HepG2 (cell line): ENCODE data around the gene SNX27.

ENCODE experiments used
- ATF2 ChIP-seq: sonication (generic); formaldehyde crosslinking; IDR thresholded peaks from 2 replicates; pipeline ENCODE4 v1.4.0; 2020; ENCODE audit warnings: missing genetic modification reagents
- CTCF ChIP-seq: sonication (generic); formaldehyde crosslinking; IDR thresholded peaks from 2 replicates; pipeline ENCODE4 v1.5.0; 2020; ENCODE audit warnings: mild to moderate bottlenecking, missing genetic modification reagents, moderate library complexity
- HOXA7 ChIP-seq: sonication (generic); formaldehyde crosslinking; IDR thresholded peaks from 2 replicates; pipeline ENCODE4 v1.8.1; 2022; ENCODE audit warnings: mild to moderate bottlenecking, missing genetic modification reagents, moderate library complexity
- STAT5B ChIP-seq: sonication (generic); formaldehyde crosslinking; IDR thresholded peaks from 2 replicates; pipeline ENCODE4 v1.4.0; 2020; ENCODE audit warnings: missing genetic modification reagents
- ZBTB44 ChIP-seq: sonication (generic); formaldehyde crosslinking; IDR thresholded peaks from 2 replicates; pipeline ENCODE4 v1.4.0; 2020; ENCODE audit warnings: missing genetic modification reagents
- ZKSCAN5 ChIP-seq: sonication (generic); formaldehyde crosslinking; IDR thresholded peaks from 2 replicates; pipeline ENCODE4 v1.5.1; 2020; ENCODE audit warnings: mild to moderate bottlenecking, missing genetic modification reagents
- ZMYM4 ChIP-seq: sonication (generic); formaldehyde crosslinking; IDR thresholded peaks from 2 replicates; pipeline ENCODE4 v1.8.1; 2023; ENCODE audit warnings: mild to moderate bottlenecking, missing genetic modification reagents
- ZNF121 ChIP-seq: sonication (generic); formaldehyde crosslinking; IDR thresholded peaks from 2 replicates; pipeline ENCODE4 v1.5.0; 2020; ENCODE audit warnings: mild to moderate bottlenecking, missing genetic modification reagents
- ZNF652 ChIP-seq: IDR thresholded peaks from 2 replicates; pipeline ENCODE4 v1.6.1; 2016; ENCODE audit warnings: low read depth, borderline replicate concordance
- ZNF788 ChIP-seq: sonication (generic); formaldehyde crosslinking; IDR thresholded peaks from 2 replicates; pipeline ENCODE4 v1.5.0; 2020; ENCODE audit warnings: mild to moderate bottlenecking, missing genetic modification reagents, borderline replicate concordance
- TF ChIP-seq, protein P1 (sequence below): sonication (generic); formaldehyde crosslinking; IDR thresholded peaks from 2 replicates; pipeline ENCODE4 v1.4.0; 2020; ENCODE audit warnings: missing genetic modification reagents
- TF ChIP-seq, protein P2 (sequence below), 2 experiments: IDR thresholded peaks; 2 replicates each; pipeline ENCODE4 v1.6.1; 2011 to 2012; ENCODE audit warnings: low read length in 2 of 2, borderline replicate concordance in 1 of 2, low read depth in 1 of 2, mild to moderate bottlenecking in 1 of 2, moderate library complexity in 1 of 2
- TF ChIP-seq, protein P3 (sequence below): sonication (generic); formaldehyde crosslinking; IDR thresholded peaks from 2 replicates; pipeline ENCODE4 v1.5.1; 2020; ENCODE audit warnings: missing genetic modification reagents, mild to moderate bottlenecking, borderline replicate concordance
- TF ChIP-seq, protein P4 (sequence below): sonication (generic); formaldehyde crosslinking; IDR thresholded peaks from 2 replicates; pipeline ENCODE4 v1.4.0; 2020; ENCODE audit warnings: missing genetic modification reagents

- no peak for TF ChIP-seq CTCF
- TF ChIP-seq HOXA7: no peak
- TF ChIP-seq, protein P1, sequence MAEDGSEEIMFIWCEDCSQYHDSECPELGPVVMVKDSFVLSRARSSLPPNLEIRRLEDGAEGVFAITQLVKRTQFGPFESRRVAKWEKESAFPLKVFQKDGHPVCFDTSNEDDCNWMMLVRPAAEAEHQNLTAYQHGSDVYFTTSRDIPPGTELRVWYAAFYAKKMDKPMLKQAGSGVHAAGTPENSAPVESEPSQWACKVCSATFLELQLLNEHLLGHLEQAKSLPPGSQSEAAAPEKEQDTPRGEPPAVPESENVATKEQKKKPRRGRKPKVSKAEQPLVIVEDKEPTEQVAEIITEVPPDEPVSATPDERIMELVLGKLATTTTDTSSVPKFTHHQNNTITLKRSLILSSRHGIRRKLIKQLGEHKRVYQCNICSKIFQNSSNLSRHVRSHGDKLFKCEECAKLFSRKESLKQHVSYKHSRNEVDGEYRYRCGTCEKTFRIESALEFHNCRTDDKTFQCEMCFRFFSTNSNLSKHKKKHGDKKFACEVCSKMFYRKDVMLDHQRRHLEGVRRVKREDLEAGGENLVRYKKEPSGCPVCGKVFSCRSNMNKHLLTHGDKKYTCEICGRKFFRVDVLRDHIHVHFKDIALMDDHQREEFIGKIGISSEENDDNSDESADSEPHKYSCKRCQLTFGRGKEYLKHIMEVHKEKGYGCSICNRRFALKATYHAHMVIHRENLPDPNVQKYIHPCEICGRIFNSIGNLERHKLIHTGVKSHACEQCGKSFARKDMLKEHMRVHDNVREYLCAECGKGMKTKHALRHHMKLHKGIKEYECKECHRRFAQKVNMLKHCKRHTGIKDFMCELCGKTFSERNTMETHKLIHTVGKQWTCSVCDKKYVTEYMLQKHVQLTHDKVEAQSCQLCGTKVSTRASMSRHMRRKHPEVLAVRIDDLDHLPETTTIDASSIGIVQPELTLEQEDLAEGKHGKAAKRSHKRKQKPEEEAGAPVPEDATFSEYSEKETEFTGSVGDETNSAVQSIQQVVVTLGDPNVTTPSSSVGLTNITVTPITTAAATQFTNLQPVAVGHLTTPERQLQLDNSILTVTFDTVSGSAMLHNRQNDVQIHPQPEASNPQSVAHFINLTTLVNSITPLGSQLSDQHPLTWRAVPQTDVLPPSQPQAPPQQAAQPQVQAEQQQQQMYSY (CRISPR knock-in tag): no peak
- no peak for TF ChIP-seq ZNF788 (CRISPR knock-in tag)
- TF ChIP-seq, protein P2, sequence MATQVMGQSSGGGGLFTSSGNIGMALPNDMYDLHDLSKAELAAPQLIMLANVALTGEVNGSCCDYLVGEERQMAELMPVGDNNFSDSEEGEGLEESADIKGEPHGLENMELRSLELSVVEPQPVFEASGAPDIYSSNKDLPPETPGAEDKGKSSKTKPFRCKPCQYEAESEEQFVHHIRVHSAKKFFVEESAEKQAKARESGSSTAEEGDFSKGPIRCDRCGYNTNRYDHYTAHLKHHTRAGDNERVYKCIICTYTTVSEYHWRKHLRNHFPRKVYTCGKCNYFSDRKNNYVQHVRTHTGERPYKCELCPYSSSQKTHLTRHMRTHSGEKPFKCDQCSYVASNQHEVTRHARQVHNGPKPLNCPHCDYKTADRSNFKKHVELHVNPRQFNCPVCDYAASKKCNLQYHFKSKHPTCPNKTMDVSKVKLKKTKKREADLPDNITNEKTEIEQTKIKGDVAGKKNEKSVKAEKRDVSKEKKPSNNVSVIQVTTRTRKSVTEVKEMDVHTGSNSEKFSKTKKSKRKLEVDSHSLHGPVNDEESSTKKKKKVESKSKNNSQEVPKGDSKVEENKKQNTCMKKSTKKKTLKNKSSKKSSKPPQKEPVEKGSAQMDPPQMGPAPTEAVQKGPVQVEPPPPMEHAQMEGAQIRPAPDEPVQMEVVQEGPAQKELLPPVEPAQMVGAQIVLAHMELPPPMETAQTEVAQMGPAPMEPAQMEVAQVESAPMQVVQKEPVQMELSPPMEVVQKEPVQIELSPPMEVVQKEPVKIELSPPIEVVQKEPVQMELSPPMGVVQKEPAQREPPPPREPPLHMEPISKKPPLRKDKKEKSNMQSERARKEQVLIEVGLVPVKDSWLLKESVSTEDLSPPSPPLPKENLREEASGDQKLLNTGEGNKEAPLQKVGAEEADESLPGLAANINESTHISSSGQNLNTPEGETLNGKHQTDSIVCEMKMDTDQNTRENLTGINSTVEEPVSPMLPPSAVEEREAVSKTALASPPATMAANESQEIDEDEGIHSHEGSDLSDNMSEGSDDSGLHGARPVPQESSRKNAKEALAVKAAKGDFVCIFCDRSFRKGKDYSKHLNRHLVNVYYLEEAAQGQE (IDR thresholded peaks at IDR 0.05; ENCODE audit: borderline replicate concordance in 1 of 2, low read depth in 1 of 2, low read length in 2 of 2): no peak
- TF ChIP-seq ZMYM4 (CRISPR knock-in tag): no peak
- no peak for TF ChIP-seq ZNF121 (CRISPR knock-in tag)
- TF ChIP-seq, protein P3, sequence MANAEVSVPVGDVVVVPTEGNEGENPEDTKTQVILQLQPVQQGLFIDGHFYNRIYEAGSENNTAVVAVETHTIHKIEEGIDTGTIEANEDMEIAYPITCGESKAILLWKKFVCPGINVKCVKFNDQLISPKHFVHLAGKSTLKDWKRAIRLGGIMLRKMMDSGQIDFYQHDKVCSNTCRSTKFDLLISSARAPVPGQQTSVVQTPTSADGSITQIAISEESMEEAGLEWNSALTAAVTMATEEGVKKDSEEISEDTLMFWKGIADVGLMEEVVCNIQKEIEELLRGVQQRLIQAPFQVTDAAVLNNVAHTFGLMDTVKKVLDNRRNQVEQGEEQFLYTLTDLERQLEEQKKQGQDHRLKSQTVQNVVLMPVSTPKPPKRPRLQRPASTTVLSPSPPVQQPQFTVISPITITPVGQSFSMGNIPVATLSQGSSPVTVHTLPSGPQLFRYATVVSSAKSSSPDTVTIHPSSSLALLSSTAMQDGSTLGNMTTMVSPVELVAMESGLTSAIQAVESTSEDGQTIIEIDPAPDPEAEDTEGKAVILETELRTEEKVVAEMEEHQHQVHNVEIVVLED (CRISPR knock-in tag): no peak
- TF ChIP-seq STAT5B (CRISPR knock-in tag): no peak
- TF ChIP-seq ATF2 (CRISPR knock-in tag): no peak
- TF ChIP-seq, protein P4, sequence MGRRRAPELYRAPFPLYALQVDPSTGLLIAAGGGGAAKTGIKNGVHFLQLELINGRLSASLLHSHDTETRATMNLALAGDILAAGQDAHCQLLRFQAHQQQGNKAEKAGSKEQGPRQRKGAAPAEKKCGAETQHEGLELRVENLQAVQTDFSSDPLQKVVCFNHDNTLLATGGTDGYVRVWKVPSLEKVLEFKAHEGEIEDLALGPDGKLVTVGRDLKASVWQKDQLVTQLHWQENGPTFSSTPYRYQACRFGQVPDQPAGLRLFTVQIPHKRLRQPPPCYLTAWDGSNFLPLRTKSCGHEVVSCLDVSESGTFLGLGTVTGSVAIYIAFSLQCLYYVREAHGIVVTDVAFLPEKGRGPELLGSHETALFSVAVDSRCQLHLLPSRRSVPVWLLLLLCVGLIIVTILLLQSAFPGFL (CRISPR knock-in tag): no peak
- TF ChIP-seq ZKSCAN5 (CRISPR knock-in tag): no peak
- no peak for TF ChIP-seq ZBTB44 (CRISPR knock-in tag)
- TF ChIP-seq ZNF652 (CRISPR knock-in tag): no peak
These were observed 121.3 kb downstream of the SNX27 start for GRCh38 chr1:151733126-151733525.
